Left ventricle myocardium inferior (tissue), 1 donor: Measurements from ENCODE around the gene SYNDIG1. TPM values are rescaled to one million over a fixed set of nuclear protein-coding genes. Genes with fewer than 3 reads are reported as not detected.

Experiments
- DNase-seq: peaks from one replicate; pipeline ENCODE4 v3.0.0-alpha.2; 2020
- H3K27ac ChIP-seq: fragments of 200-600 bp; replicated peaks from 2 replicates; pipeline ENCODE4 v1.8.0; 2021
- H3K27me3 ChIP-seq: fragments of 200-600 bp; 2 replicates; pipeline ENCODE4 v1.8.0; 2021; ENCODE audit warnings: low read depth
- H3K36me3 ChIP-seq: fragments of 200-600 bp; 2 replicates; pipeline ENCODE4 v1.8.0; 2021
- H3K4me1 ChIP-seq: fragments of 200-600 bp; 2 replicates; pipeline ENCODE4 v1.8.0; 2021
- H3K4me3 ChIP-seq: fragments of 200-600 bp; 2 replicates; pipeline ENCODE4 v1.8.0; 2021; ENCODE audit warnings: mild to moderate bottlenecking, moderate library complexity
- H3K9me3 ChIP-seq: fragments of 200-600 bp; replicated peaks from 2 replicates; pipeline ENCODE4 v1.8.0; 2021
- CTCF ChIP-seq: fragments of 200-600 bp; IDR thresholded peaks from 2 replicates; pipeline ENCODE4 v1.8.0; 2021; ENCODE audit warnings: antibody characterized with exemption, mild to moderate bottlenecking, borderline replicate concordance
- intact Hi-C: fragments of 100-400 bp; cut with micrococcal nuclease; formaldehyde crosslinking; loops from one replicate; pipeline ENCODE4 v1.11.0; 2022
- total RNA-seq: library from RNA; stranded (reverse); fragmentation: NEBNext Ultra II Directional; extraction: Animal tissue kit (Norgen Biotek cat#: 25700); gene quantifications from one replicate; pipeline ENCODE4 v1.2.1, GENCODE V29; 2021
- donor health status: DM: no; HTN: yes; CAD: no; lungs with severe emphysema.

The SYNDIG1 gene
- total RNA-seq, 1 donor from 2014 or later: 21.4 TPM

DNA sequence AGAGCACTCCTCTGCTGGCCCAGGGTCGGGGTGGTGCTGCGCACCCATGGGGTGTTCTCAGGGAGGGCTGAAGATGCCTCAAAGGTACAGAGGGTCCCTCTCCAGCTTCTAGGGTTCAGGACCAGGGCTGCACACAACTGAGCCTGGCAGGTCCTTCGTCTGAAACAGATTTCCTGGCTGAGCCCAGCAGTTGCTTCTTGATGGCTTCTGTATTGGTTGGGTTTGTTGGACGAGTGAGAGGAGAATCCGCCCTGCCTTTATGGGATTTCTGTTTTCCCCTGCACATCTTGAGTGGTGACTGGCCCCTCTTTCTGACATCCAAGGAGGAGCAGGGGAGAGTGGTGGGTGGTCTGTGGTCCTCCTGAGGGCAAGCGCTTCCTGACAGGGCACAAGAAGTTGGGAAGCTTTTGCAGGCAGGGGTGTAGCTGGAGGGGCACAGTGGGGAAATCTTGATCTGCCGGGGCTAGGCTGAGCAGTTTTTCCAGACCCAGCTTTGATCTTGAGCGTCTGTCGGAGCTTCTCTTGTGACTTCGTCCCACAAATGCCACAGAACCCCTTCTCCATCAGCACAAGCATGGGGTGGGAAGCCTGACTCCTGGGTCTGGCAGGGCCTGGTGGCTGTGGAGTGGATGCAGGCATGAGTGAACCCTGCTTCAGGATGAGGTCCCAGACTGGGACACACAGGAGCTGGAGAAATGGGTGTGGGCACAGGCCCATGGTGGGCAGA is 116.5 kb downstream of the SYNDIG1 start:
- TF ChIP-seq CTCF: no peak
- Histone ChIP-seq H3K4me3 (no peak overlapping the region), H3K9me3 (no peaks in the 10 kb centered on the region), H3K4me1 (no peaks in the 10 kb centered on the region), H3K27ac (no peak overlapping the region), H3K27me3 (no peaks in the 10 kb centered on the region), H3K36me3 (no peaks in the 10 kb centered on the region)
- intact Hi-C loops: no loop called here
- DNase-seq: no peak

DNA sequence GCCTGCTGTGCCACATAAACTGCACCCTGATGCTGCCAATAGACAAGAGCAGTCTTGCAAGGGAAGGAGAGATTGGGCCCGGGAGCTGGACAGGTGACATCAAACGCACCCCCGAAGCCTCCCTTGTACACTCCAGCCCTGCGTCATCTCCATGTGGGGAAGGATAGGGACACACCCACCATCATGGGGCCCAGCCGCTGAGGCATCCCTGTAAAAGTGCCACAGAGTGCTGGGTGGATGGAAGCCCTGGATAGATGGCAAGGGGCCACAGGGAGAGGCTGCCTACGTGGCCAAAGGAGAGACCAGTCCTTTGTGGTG is 117.1 kb downstream of the SYNDIG1 start:
- intact Hi-C loops: no loop called here
- H3K9me3 ChIP-seq: no peaks in the 10 kb centered on the region
- no peak overlapping the region for H3K27ac ChIP-seq
- H3K27me3 ChIP-seq: no peaks in the 10 kb centered on the region
- no peaks in the 10 kb centered on the region for H3K4me1 ChIP-seq
- H3K36me3 ChIP-seq: no peaks in the 10 kb centered on the region
- no peak for DNase-seq
- no peak for TF ChIP-seq CTCF
- H3K4me3 ChIP-seq: no peak overlapping the region

- Histone ChIP-seq H3K27ac (no peak overlapping the region), H3K4me3 (no peak overlapping the region), H3K36me3 (no peaks in the 10 kb centered on the region), H3K27me3 (no peaks in the 10 kb centered on the region), H3K4me1 (no peaks in the 10 kb centered on the region), H3K9me3 (no peaks in the 10 kb centered on the region)
- no peak for DNase-seq
- intact Hi-C loops: no loop called here
- no peak for TF ChIP-seq CTCF
These were observed 118.1 kb downstream of the SYNDIG1 start for GRCh38 chr20:24587384-24588046.

DNA sequence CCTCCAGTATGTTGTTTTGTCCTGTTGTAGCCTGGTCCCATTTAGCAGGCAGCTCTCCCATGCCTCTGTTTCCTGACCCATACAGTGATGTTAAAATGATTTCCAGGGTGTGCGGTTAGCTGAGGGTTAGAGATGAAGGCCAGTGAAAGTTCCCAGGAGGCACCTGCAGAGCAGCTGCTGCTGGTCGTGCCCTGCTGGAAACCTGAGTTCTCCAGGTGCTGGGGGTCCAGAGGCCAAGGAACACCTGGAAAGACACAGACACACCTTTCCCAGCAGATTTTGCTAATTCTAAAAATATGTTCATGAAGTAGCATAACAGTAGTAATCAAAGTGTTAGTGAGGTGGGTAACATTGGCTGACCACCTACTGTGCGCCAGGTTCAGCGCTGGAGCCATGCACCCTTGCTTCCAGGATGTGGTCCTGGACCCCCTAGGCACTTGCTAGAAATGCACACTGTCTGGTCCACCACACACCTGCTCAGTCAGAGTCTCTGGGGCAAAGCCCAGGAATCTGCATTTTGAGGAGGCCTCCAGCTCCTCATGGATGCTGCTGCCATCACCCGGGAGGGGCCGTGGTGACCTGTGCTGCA is 118.7 kb downstream of the SYNDIG1 start:
- Histone ChIP-seq H3K4me1 (no peaks in the 10 kb centered on the region), H3K27ac (no peak overlapping the region), H3K27me3 (no peaks in the 10 kb centered on the region), H3K4me3 (no peak overlapping the region), H3K36me3 (no peaks in the 10 kb centered on the region), H3K9me3 (no peaks in the 10 kb centered on the region)
- no peak for TF ChIP-seq CTCF
- intact Hi-C loops: no loop called here
- no peak for DNase-seq

GRCh38 chr20:24588725-24589340 is 119.4 kb downstream of the SYNDIG1 start:
- no peak for TF ChIP-seq CTCF
- H3K27ac ChIP-seq: no peak overlapping the region
- intact Hi-C loops: no loop called here

More at GRCh38 chr20:24588725-24589340, 119.4 kb downstream of the SYNDIG1 start:
- Histone ChIP-seq H3K9me3 (peaks cover 2% of the 10 kb centered on the region), H3K4me1 (no peaks in the 10 kb centered on the region), H3K4me3 (no peak overlapping the region), H3K36me3 (no peaks in the 10 kb centered on the region), H3K27me3 (no peaks in the 10 kb centered on the region)
- no peak for DNase-seq
